Natural killer cell (primary cell): ENCODE data around the gene FBRS. TPM values are rescaled to one million over a fixed set of nuclear protein-coding genes. Genes with fewer than 3 reads are reported as not detected.
"Not testable (repeated sequence)": the region's sequence is repeated elsewhere in the genome, so short reads cannot be mapped to it uniquely, and the experiment has no call there.

Source experiments
- ATAC-seq, 3 donors: fragments of 150-1000 bp in 2 of 3; fragments of 200-7000 bp in 1 of 3; cut with Tn5 transposase; 1 replicate in 1 of 3; 2 replicates in 2 of 3; pipeline ENCODE4 v1.10.0; 2021; ENCODE audit warnings: mild to moderate bottlenecking in 2 of 3, moderate library complexity in 2 of 3
- DNase-seq, 2 donors: peaks; one replicate each; pipeline versions ENCODE4 v3.0.0 to v3.0.0-alpha.2; 2013 to 2021; ENCODE audit warnings: mixed read lengths in 1 of 2
- H3K27ac ChIP-seq: one replicate; pipeline ENCODE4 v1.5.1; 2013; ENCODE audit warnings: mild to moderate bottlenecking, low read length
- H3K27me3 ChIP-seq: one replicate; pipeline ENCODE4 v1.6.1; 2013; ENCODE audit warnings: low read length; ENCODE audit not compliant: control insufficient read depth, insufficient read depth
- H3K36me3 ChIP-seq: one replicate; pipeline ENCODE4 v1.6.1; 2013; ENCODE audit warnings: low read length; ENCODE audit not compliant: control insufficient read depth, insufficient read depth
- H3K4me1 ChIP-seq: one replicate; pipeline ENCODE4 v1.6.1; 2013; ENCODE audit warnings: low read length; ENCODE audit not compliant: control insufficient read depth, insufficient read depth
- H3K4me3 ChIP-seq: one replicate; pipeline ENCODE4 v1.5.1; 2013; ENCODE audit warnings: low read length
- H3K9me3 ChIP-seq: one replicate; pipeline ENCODE4 v1.6.1; 2013; ENCODE audit warnings: low read length; ENCODE audit not compliant: control insufficient read depth, insufficient read depth
- H3K27ac Mint-ChIP-seq, 2 donors: one replicate each; pipeline ENCODE4 v1.8.0; 2022; ENCODE audit warnings: mild to moderate bottlenecking in 2 of 2, mixed read lengths in 2 of 2, moderate library complexity in 1 of 2
- H3K27me3 Mint-ChIP-seq, 2 donors: one replicate each; pipeline ENCODE4 v1.8.0; 2022; ENCODE audit warnings: low read depth in 2 of 2, mixed read lengths in 2 of 2
- H3K36me3 Mint-ChIP-seq: one replicate; pipeline ENCODE4 v1.8.0; 2022; ENCODE audit warnings: mixed read lengths
- H3K4me1 Mint-ChIP-seq, 2 donors: one replicate each; pipeline ENCODE4 v1.8.0; 2022; ENCODE audit warnings: mixed read lengths in 2 of 2
- H3K4me3 Mint-ChIP-seq: one replicate; pipeline ENCODE4 v1.8.0; 2022; ENCODE audit warnings: mild to moderate bottlenecking, moderate library complexity, mixed read lengths
- H3K9me3 Mint-ChIP-seq, 2 donors: one replicate each; pipeline ENCODE4 v1.8.0; 2022; ENCODE audit warnings: mixed read lengths in 2 of 2
- WGBS: methylation state at CpG from one replicate; pipeline ENCODE4 v1.1.7; 2013; ENCODE audit warnings: missing lambda C conversion rate; ENCODE audit not compliant: insufficient coverage; 5-methylcytosine and 5-hydroxymethylcytosine counted together
- intact Hi-C: fragments of 100-400 bp; cut with micrococcal nuclease; formaldehyde crosslinking; loops from one replicate; pipeline ENCODE4 v1.14.2; 2022
- total RNA-seq, 4 donors: library from RNA; stranded (reverse); fragments of 120-200 nt in 1 of 4; gene quantifications; one replicate each; pipeline versions ENCODE4 v1.2.3 to v1.2.4, GENCODE V29; 2013 to 2022
- TF ChIP-seq, protein P1 (sequence below): fragments of 200-600 bp; IDR thresholded peaks from one replicate; pipeline ENCODE4 v1.8.0; 2022; ENCODE audit warnings: antibody characterized with exemption

The FBRS gene
- total RNA-seq, 3 donors from 2014 or later (not counting 1 experiment from before 2014, with no cell fraction given): 158 to 182 (median 172) TPM

DNA sequence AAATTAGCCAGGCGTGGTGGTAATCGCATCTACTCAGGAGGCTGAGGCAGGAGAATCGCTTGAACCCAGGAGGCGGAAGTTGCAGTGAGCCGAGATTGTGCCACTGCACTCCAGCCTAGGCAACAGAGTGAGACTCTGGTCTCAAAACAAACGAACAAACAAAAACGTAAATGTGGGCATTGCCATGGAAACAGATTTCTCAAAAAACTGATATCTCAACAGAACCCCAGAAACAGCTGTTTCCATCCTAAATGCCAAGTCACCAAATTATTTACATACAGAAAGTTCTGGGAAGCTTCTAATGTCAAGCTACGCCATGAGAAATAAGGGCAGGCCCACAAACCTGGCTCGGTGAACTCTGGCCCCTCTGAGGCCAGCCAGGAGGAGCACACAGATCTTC, 32.0 kb upstream of the FBRS start:
- Histone ChIP-seq H3K27me3 (no peaks in the 10 kb centered on the region), H3K36me3 (no peaks in the 10 kb centered on the region), H3K9me3 (no peaks in the 10 kb centered on the region), H3K4me1 (peaks cover 3% of the 10 kb centered on the region), H3K4me3 (no peak overlapping the region), H3K27ac (no peak overlapping the region)
- no peak overlapping the region for H3K4me3 Mint-ChIP-seq
- H3K4me1 Mint-ChIP-seq: peaks cover 5 to 7% of the 10 kb centered on the region in 2 donors
- intact Hi-C loops: no loop called here
- no peaks in the 10 kb centered on the region for H3K9me3 Mint-ChIP-seq
- H3K36me3 Mint-ChIP-seq: no peaks in the 10 kb centered on the region
- TF ChIP-seq, protein P1, sequence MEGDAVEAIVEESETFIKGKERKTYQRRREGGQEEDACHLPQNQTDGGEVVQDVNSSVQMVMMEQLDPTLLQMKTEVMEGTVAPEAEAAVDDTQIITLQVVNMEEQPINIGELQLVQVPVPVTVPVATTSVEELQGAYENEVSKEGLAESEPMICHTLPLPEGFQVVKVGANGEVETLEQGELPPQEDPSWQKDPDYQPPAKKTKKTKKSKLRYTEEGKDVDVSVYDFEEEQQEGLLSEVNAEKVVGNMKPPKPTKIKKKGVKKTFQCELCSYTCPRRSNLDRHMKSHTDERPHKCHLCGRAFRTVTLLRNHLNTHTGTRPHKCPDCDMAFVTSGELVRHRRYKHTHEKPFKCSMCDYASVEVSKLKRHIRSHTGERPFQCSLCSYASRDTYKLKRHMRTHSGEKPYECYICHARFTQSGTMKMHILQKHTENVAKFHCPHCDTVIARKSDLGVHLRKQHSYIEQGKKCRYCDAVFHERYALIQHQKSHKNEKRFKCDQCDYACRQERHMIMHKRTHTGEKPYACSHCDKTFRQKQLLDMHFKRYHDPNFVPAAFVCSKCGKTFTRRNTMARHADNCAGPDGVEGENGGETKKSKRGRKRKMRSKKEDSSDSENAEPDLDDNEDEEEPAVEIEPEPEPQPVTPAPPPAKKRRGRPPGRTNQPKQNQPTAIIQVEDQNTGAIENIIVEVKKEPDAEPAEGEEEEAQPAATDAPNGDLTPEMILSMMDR: no peak
- H3K27ac Mint-ChIP-seq: no peak overlapping the region
- no peak for DNase-seq
- WGBS: 88% methylated on average over 9 of the region's 9 CpGs
- H3K27me3 Mint-ChIP-seq: peaks cover 0 to 16% of the 10 kb centered on the region in 2 donors
- no peak for ATAC-seq

DNA sequence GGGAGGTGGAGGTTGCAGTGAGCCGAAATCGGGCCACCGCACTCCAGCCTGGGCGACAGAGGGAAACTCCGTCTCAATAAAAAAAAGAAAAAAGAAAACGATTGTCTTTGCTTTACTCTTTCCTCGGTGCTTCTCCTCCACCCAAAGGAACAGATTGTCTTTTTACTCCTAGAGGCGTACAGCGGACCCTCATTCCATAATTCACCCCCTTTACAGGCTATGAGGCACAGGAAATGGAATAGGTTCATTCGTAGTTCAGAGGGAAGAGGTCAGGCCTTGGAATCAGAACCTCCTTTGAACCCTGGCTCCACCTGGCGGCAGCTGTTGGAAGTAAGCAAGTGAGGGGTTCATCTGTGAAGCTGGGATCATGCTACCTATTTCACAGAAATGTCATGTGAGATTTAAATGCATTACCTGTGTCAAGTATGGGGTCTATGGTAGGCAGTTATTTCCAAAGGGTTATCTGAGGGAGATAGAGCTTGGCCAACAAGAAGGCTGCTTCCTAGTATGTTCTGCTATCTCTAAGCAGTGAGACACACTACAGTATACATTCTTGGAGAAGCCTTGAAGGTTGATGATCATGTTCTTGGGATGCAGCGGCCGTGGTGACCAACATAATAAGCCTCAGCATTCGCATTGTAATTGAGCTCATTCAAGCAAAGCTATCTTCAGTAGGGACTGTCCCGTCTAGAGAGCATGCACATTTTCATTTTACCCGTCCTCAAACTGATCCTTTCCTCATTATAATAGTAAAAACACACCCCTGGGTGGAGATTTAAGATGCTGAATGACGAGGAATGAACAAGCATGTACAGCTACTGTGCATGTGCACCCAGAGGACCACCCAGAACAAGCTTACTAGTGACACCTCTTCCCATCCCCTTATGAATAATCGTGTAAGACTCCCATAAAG, 29.3 kb upstream of the FBRS start:
- intact Hi-C loops: loop anchor here (1.0 kb wide), 2 partner anchors 199 to 538 kb away; partner anchors contain the start of genes DCTPP1 and TBX6
- Mint-ChIP-seq H3K4me1 (peaks cover 7% of the 10 kb centered on the region in 2 donors), H3K9me3 (no peaks in the 10 kb centered on the region), H3K4me3 (peak overlapping the region; percentile 74), H3K36me3 (no peaks in the 10 kb centered on the region), H3K27ac (peak overlapping the region in 1 of 2 donors; percentile 76), H3K27me3 (peaks cover 0 to 1% of the 10 kb centered on the region in 2 donors)
- no peak overlapping the region for H3K27ac ChIP-seq
- TF ChIP-seq, protein P1: peak; percentile 95
- ATAC-seq (peak; percentile 91 to 98 (median 92)), DNase-seq (peak; percentile 84 to 89)
- peaks cover 9% of the 10 kb centered on the region for H3K4me1 ChIP-seq
- no peaks in the 10 kb centered on the region for H3K9me3 ChIP-seq
- H3K36me3 ChIP-seq: no peaks in the 10 kb centered on the region
- H3K4me3 ChIP-seq: no peak overlapping the region
- no peaks in the 10 kb centered on the region for H3K27me3 ChIP-seq
- 42% methylated on average over 17 of the region's 18 CpGs for WGBS

DNA sequence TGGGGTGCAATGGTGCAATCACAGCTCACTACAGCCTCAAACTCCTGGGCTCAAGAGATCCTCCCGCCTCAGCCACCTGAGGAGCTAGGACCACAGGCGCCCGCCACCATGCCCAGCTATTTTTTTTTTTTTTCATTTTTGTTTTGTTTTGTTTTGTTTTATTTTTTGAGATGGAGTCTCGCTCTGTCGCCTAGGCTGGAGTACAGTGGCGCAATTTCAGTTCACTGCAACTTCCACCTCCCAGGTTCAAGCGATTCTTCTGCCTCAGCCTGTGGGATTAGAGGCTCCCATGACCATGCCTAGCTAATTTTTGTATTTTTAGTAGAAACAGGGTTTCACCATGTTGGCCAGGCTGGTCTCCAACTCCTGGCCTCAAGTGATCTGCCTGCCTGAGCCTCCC, 25.8 kb upstream of the FBRS start:
- intact Hi-C loops: loop anchor here (10.0 kb wide), 1 partner anchor 62 kb away; the partner anchor contains the start of gene SRCAP
- H3K4me3 ChIP-seq: not testable (repeated sequence)

DNA sequence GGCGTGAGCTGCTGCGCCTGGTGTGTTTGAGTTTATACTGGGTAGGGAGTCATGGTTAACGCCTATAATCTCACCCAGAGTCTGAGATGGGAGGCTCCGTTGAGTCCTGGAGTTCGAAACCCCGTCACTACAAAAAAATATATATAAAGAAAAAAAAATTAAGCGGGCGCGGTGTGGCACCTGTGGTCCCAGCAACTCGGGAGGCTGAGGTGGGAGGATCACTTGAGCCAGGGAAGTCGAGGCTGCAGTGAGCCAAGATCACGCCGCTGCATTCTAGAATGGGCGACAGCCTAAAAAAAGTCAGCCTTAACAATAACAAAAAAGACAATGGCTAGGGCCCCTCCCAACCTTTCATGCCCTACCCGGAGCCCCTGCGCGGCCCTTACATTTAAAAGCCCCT, 24.7 kb upstream of the FBRS start:
- H3K9me3 Mint-ChIP-seq: no peaks in the 10 kb centered on the region
- intact Hi-C loops: loop anchor here (10.0 kb wide), 1 partner anchor 61 kb away; the partner anchor contains the start of gene SRCAP
- Histone ChIP-seq H3K36me3 (no peaks in the 10 kb centered on the region), H3K4me1 (peaks cover 19% of the 10 kb centered on the region), H3K27me3 (no peaks in the 10 kb centered on the region), H3K4me3 (peak overlapping the region; percentile 65), H3K27ac (peak overlapping the region; percentile 96), H3K9me3 (no peaks in the 10 kb centered on the region)
- H3K36me3 Mint-ChIP-seq: no peaks in the 10 kb centered on the region
- no peaks in the 10 kb centered on the region for H3K27me3 Mint-ChIP-seq
- ATAC-seq: no peak
- H3K4me1 Mint-ChIP-seq: peaks cover 6 to 21% of the 10 kb centered on the region in 2 donors
- 86% methylated on average over 13 of the region's 17 CpGs for whole genome bisulfite sequencing
- TF ChIP-seq, protein P1: no peak
- no peak for DNase-seq
- H3K4me3 Mint-ChIP-seq: peak overlapping the region; percentile 85
- peak overlapping the region; percentile 94 to 97 for H3K27ac Mint-ChIP-seq

More for the DNA sequence above, 25.8 kb upstream of the FBRS start:
- not testable (repeated sequence) for H3K9me3 ChIP-seq, H3K27ac ChIP-seq, H3K36me3 ChIP-seq, H3K4me3 Mint-ChIP-seq, H3K36me3 Mint-ChIP-seq, H3K9me3 Mint-ChIP-seq, H3K27me3 Mint-ChIP-seq, ATAC-seq, DNase-seq, H3K27me3 ChIP-seq
- H3K4me1 ChIP-seq: peaks cover 20% of the 10 kb centered on the region
- WGBS: 96% methylated on average over 4 of the region's 7 CpGs
- H3K4me1 Mint-ChIP-seq: peaks cover 7 to 22% of the 10 kb centered on the region in 2 donors
- peak overlapping the region in 1 of 2 donors; percentile 94 for H3K27ac Mint-ChIP-seq
